K562 (cell line): Measurements from ENCODE around the gene ALDOC.

Experiments used
- BRCA1 ChIP-seq, 2 experiments: fragments of 450-650 bp in 1 of 2; sonication (generic) in 1 of 2; formaldehyde crosslinking in 1 of 2; IDR thresholded peaks; 2 replicates each; pipeline versions ENCODE4 v1.5.0 to v1.6.1; 2017 to 2020; ENCODE audit warnings: mild to moderate bottlenecking in 1 of 2, missing genetic modification reagents in 1 of 2
- TAF7 ChIP-seq: fragments of 450-650 bp; IDR thresholded peaks from 2 replicates; pipeline ENCODE4 v1.6.1; 2016; ENCODE audit warnings: missing genetic modification characterization, missing compliant biosample characterization
- ZNF780A ChIP-seq: fragments of 250-450 bp; sonication (Bioruptor Pico); IDR thresholded peaks from 2 replicates; pipeline ENCODE4 v1.5.0; 2021; ENCODE audit warnings: mild to moderate bottlenecking
- TF ChIP-seq, protein P1 (sequence below), 2 experiments: fragments of 450-650 bp in 1 of 2; sonication (generic) in 1 of 2; formaldehyde crosslinking; conservative IDR thresholded peaks; 2 replicates each; pipeline versions ENCODE4 v1.4.0 to v1.8.1; 2020 to 2022; ENCODE audit warnings: mild to moderate bottlenecking in 1 of 2, missing genetic modification reagents in 1 of 2
- TF ChIP-seq, protein P2 (sequence below): sonication (generic); formaldehyde crosslinking; IDR thresholded peaks from 2 replicates; pipeline ENCODE4 v1.9.0; 2022; ENCODE audit warnings: mild to moderate bottlenecking, missing genetic modification reagents

DNA sequence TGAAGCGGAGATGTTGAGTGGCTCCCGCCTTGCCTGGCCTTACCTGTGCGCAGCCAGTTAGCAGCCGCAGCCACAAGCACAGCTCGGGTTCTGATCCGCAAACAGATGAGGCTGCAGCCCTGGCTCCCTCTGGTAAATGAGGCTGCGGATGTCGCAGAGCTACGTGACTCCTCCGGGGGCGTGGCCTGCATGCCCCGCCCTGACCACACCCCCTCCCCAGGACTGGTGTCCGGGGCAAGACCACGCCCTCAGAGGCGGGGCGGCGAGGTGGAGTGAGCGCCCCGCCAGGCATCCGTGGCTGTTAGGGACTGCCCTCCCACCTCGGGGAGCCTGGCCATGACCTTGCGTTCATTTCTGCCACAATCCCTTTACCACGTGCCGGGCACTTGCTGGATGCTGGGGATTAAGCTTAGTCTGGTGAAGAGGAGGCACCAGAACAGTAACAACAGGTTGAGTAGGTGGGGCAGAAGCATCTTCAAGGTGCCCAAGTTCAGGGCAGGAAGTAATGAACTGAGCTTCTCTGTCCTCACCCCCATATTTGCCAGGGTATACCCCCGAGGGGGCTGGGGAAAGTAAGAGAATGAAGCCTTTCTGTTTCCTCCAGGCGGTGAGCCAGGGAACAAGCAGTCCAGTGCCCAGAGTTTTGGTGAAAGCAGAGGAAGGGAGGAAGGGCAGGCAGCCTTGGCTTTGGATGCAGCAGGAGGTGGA is at the start of gene ALDOC:
- TF ChIP-seq, protein P1, sequence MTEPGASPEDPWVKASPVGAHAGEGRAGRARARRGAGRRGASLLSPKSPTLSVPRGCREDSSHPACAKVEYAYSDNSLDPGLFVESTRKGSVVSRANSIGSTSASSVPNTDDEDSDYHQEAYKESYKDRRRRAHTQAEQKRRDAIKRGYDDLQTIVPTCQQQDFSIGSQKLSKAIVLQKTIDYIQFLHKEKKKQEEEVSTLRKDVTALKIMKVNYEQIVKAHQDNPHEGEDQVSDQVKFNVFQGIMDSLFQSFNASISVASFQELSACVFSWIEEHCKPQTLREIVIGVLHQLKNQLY (CRISPR knock-in tag; conservative IDR thresholded peaks at IDR 0.05) = no peak
- TF ChIP-seq, protein P2, sequence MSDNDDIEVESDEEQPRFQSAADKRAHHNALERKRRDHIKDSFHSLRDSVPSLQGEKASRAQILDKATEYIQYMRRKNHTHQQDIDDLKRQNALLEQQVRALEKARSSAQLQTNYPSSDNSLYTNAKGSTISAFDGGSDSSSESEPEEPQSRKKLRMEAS (CRISPR knock-in tag) = peak; percentile 94
- TF ChIP-seq ZNF780A (no peak), TAF7 (peak; percentile 81), BRCA1 (IDR thresholded peaks at IDR 0.05) (no peak), BRCA1 (CRISPR knock-in tag; IDR thresholded peaks at IDR 0.05) (no peak)
